ENCODE measurements around the gene RASA3.

DNA sequence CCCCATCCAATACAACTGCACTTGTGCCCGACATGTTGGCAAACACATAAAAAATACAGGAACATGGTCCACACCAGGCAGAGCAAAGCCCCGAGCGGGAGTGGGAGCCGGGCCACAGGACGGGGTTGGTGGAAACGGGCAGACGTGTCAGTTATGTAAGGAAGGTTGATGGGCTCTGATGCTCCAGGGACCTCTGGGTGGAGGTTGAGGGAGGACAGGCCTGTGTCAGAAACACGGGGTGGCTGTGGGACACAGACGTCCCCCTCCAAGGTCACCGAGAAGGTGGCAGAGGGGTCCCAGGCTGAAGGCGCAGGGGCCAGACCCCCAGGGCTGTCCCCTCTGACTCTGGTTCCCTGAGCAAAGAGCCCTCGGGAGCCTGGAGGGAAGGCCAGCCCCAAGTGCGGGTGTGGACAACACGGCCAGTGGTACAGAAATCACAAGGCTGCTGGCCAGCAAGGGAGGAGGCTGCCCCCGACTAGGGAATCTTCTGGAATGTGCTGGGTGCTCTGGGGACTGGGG is 127.2 kb downstream of the RASA3 start:
- TF ChIP-seq, protein P1, sequence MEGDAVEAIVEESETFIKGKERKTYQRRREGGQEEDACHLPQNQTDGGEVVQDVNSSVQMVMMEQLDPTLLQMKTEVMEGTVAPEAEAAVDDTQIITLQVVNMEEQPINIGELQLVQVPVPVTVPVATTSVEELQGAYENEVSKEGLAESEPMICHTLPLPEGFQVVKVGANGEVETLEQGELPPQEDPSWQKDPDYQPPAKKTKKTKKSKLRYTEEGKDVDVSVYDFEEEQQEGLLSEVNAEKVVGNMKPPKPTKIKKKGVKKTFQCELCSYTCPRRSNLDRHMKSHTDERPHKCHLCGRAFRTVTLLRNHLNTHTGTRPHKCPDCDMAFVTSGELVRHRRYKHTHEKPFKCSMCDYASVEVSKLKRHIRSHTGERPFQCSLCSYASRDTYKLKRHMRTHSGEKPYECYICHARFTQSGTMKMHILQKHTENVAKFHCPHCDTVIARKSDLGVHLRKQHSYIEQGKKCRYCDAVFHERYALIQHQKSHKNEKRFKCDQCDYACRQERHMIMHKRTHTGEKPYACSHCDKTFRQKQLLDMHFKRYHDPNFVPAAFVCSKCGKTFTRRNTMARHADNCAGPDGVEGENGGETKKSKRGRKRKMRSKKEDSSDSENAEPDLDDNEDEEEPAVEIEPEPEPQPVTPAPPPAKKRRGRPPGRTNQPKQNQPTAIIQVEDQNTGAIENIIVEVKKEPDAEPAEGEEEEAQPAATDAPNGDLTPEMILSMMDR (conservative IDR thresholded peaks at IDR 0.05; ENCODE audit: low read depth, low read length), result no peak
- TF ChIP-seq EZH2phosphoT487 (IDR thresholded peaks at IDR 0.05; ENCODE audit: borderline replicate concordance, low read length), result no peak
